HK-2 (cell line): ENCODE results near the gene CCDC73.
"Not testable (repeated sequence)": the region's sequence is repeated elsewhere in the genome, so short reads cannot be mapped to it uniquely, and the experiment has no call there.

Source experiments
- DNase-seq: peaks from one replicate; pipeline ENCODE4 v3.0.0-alpha.2; 2018; ENCODE audit not compliant: unreplicated experiment

The CCDC73 gene

DNA sequence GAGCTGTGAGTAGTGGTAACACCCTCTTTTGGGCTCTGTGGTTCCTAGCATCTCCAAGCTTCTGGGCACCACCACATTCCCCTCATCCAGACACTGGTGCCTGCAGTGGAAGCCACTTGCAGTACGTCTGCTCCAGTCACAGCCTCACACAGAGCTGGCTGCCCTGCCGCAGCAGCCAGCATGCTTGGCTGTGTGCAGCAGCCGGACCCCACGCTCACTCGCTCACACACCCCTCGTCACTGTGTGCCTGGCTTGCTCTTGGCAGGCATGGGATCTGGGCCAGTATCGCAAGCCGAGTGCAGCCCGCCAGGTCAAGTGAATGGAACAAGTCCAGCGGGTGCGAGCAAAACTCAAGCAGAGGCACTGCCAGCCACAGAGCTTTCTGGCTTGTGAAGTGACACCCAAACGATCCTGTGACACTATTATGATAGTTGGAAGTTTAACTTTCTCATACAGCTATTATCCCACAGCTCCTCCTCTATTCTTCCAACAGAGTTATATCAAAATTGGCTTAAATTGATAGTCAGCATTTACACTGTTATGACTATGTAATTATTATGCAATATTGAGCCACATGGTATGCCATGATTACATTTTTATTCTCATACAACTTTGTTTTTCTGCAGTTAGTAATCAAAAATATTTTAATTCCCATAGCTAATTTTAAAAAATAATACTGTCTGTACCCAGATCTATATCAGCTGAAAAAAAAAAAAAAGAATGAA is 89.0 kb downstream of the CCDC73 start:
- no peak for DNase-seq

DNA sequence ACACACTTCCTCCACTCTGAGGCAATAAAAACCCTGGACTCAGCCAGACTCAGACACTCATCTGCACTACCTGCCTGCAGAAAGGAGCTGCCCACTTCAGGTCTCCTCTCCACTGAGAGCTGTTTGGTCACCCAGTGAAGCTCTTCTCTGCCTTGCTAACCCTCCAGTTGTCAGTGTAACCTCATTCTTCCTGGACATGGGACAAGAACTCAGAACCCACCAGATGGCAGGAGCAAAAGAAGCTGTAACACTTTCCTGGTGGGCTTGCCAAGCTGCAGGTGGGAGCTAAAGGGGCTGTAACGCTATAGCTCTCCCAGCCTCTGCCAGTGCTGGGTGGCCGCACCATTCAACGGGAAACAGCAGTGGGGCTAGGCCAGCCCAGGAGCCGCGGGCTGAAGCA is 89.7 kb downstream of the CCDC73 start:
- no peak for DNase-seq

DNA sequence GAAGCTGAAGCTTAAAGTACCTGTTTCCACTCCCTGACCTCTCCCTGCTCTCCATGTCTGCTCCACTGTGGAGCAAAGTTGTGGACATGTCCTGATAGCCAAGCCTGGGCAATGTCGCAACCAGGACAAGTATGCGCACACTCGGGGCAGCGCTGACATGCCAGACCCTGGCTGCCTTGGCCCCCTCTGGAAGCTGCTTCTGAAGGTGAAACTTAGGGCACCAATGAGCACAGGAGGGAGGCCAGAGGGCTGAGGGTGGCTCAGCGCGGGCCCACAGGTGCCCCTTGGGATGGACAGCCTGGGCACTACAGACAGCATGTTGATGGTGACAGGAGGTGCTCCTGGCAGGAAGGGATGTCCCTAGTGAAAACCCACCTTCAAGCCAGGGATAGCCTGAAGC is 90.2 kb downstream of the CCDC73 start:
- no peak for DNase-seq

DNA sequence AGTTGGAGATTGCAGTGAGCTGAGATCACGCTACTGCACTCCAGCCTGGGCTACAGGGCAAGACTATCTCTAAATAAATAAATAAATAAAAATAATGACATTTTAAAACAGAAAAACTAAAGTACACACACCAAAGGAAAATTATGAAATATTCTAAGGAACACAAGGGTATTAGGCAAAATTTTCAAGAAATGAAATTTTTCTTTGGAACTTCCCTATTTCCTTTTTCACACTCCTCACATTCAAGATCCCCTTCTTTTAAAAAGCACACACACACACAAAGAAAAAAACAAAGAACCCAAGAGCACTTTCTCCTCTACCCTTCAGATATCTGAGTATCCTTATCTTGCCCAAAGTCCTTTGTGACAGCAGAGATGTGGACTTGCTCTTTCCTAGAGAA is 92.8 kb downstream of the CCDC73 start:
- no peak for DNase-seq

DNA sequence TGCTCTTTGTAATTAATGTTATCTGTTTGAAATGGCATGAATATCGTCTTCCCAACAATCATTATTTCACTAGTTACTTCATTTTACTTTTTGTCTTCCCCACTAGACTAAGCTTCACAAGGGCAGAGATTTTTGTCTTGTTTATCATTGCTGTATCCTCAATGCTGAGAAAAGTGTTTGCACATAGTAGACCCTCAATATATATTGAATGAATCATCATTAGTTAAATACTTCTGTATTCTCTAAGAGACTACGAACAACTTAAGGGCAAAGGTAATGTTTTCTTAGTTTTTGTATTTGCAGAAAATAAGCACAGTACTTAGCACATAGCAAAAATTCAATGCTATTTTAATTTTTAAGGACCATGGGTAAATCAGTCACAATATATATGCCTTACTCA is 95.9 kb downstream of the CCDC73 start:
- DNase-seq: no peak

DNA sequence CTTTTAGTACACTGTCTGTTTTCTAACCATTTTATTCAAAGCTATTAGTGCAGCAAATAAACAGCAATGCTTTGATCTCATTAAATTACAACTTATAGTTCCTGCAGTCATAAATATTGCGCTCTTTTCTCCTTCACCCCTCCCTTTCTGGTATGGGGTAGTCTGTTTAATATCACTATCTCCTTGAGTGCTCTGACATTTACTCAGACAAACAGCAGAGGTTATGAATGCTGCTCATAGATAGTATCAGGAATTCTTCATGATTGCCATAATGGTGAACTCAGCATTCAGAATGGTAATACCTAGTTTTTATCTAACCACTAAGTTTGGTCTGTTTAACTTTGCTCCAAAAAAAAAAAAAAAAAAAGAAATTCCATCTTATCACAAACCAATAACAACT is 123.4 kb downstream of the CCDC73 start:
- DNase-seq: no peak

DNA sequence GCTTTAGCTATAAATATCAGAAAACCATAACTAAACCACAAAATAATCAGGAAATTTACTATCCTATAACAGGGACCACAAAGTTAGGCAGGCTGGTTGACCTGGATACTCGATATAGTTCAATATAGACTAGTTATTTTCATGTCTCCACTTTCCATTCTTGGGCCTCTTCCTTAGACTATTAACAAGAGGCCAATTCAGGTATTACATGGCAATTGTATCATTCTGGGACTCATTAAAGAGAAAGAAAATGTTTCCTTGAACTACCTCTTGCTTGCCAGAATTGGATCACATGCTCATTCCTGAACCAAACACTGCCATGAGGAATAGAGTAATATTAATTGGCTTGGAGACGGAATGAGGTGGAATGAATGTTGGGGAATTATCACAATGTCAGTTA is 134.8 kb downstream of the CCDC73 start:
- no peak for DNase-seq

DNA sequence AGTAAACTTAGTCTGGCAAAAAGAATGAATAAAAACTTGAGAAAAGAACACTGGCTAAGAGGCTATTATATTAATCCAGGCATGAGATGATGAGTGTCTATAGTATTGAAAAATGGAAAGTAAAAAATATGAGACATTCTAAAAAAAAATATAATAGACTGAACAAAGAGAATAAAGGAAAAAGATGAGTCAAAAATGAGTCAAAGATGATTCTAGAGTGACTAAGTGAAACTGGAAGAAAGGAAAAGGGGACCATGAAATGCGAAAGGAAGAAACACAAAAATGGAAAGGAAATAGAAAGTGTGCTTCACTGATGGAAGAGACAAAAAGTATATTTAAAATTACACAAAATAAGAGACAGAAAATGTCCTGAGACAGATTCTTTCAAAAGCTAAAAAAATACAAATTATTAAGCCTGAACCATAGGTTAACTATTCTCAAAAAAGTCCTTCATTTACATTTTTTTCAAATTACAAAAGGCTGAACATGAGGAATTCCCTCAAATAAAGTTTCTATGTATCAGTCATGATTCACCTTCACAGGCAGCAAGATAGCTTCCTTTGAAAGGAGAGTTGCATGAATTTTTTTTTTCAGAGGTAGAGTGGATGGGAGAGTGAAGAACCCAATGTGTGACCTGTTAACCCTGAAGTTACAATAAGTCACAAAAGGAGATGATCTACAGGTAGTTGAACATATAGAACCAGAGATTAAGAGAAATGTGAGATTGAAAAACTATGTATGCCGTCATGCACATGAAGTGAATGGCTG is 135.6 kb downstream of the CCDC73 start:
- DNase-seq: no peak

DNA sequence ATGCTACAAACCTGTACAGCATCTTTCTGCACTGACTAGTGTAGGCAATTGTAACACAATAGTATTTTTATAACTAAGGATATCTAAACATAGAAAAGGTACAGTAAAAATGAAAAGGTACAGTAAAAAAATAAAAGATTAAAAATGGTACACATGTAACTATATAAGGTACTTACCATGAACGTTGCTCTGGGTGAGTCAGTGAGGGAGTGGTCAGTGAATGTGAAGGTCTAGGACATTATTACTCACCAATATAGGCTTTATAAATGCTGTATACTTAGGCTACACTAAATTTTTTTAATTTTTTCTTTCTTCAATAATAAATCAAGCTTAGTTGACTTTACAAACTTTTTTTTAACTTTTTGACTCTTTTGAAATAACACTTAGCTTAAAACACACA is 150.9 kb downstream of the CCDC73 start:
- no peak for DNase-seq

DNA sequence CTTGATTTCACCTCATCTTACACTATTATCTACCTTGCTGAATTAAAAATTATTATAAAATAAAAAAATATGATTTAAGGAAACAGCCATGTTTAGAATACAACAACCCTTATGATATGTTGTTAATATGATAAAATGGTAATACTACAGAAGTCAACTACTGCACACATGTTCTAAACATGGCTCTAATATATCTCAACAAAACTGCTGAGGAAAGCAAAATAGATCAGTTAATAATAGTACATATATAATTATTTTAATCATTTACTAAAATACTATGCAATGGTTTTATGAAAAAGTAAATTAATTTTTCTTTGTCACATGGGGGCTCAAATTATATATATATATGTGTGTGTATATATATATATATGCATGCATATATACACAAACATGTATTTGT is 153.1 kb downstream of the CCDC73 start:
- DNase-seq: no peak

DNA sequence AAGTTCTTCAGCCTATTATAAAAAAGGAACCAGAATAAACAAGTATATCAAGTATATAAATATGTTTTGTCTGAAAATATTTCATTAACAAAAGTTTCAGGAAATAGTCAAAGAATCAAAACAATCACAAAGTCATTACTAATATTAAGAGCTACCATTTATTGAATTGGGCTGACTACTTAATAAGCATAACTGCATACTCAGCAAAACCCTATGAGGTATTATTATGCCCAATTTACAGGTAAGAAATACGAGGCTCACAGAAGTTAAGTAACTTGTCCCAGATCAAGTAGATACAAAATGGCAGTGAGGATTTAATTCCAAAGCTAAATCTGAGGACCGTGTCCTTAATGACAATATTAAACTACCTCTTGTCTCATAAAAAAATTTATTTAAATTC is 158.6 kb downstream of the CCDC73 start:
- DNase-seq: no peak

DNA sequence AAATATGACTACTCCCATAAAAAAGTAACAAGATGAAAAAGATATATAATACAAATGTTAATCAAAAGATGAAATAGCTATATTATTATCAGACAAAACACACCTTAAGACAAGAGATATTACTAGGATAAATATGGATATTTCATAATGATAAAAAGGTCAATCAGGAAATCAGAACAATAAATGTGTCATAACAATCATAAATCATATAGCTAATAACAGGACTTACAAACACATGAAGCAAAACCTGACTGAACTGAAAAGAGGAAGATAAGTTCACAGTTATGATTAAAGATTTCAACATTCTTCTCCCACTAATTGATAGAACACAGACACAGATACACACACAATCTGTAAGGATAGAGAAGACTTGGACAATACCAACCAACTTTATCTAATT is 163.6 kb downstream of the CCDC73 start:
- DNase-seq: no peak

DNA sequence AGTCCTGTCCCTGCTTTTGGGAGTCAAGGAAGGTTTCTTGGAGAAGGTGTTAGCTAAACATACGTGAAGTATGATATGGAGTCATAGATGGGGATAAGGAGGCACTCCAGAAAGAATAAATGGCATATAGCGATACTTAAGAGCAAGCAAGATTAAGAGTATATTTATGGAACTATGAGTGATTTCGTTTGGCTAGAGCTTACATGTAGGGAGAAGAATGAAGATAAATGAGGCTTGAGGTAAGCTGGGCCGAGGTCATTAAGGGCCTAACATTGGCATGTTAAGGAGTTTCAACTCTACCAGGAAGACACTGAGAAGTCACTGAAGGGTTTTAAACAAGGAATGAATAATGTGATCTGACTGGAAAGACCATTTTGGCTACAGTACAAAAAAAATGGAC is 177.6 kb downstream of the CCDC73 start:
- DNase-seq: no peak

DNA sequence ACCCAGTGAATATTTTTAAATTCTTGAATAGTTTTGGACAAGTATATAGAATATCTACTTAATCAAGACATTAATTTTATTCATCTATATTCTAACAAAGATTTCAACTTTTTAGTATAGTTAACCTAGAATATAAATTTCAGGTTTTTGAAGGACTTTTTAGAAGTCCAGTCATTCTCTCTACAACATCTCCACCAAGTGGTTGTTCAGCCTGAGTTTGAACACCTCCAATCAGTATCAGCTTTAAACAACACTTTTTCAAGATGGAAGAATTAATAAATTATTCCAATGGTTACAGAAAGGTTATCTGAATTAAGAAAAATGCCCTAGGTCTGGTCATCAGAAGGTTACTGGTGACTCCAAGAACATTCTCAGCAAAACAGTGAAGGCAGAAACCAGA is 179.0 kb downstream of the CCDC73 start:
- DNase-seq: no peak

DNA sequence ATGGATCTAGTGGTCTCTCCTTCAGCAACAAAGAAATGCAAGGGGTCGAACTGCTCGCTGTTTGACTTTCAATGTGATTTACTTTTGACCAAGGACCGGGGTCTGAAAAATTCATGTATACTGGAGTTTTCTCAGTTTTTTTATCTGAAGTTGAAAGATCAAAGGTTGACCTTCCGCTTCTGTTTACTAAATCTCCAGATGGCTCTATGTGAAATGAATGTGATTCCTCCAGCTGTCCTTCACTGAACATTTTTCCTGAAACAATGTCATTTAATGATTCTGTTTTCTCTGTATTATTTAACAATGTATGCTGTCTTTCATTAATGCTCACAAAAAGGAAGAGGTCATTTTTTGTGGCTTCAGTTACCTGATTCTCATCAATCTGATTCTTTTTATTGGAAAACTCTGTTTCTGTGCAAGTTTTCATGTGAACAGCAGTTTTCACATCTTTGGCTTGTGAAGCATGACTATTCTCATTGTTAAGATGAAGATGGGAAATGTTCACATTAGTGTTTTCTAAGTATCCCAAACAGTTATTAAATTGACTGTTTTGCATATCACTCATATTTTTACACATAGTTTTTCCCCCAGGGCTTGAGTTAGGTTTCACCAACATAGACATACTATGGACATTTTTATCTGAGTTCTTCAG is 180.8 kb downstream of the CCDC73 start:
- no peak for DNase-seq

DNA sequence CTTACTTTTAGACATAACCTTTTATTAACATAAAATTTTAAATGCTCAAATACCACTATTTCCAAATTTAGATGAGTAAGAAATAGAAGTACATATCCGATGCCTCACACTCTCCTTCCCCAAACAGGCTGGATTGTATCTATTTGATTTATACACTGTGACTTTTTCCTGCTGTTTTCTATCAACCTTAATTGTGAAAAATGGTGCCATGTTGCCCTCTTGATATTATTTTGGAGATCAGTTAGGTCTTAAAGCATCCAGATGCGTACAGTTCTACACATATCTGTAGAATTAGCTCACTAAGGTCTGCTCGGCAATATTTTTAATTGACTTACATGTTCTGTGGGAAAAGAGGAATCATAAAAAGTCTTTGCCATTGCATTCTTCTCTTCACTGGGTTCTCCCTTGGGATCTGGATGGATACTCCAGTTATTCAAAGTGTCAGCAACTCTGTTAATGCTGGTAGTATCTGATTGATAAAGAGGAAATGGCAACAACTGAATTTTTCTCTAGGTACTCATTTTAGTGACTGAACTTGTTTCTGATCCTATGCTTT is 183.6 kb downstream of the CCDC73 start:
- DNase-seq: no peak

DNA sequence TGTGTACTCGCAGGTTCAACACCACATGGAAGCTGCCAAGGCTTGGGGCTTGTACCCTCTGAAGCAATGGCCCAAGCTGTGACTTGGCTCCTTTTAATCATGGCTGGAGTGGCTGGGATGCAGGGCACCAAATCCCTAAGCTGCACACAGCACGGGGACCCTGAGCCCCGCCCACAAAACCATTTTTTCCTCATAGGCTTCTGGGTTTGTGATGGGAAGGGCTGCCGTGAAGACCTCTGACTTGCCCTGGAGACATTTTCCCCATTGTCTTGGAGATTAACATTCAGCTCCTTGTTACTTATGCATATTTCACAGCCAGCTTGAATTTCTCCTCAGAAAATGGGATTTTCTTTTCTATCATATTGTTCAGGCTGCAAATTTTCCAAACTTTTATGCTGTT is 185.6 kb downstream of the CCDC73 start:
- not testable (repeated sequence) for DNase-seq

DNA sequence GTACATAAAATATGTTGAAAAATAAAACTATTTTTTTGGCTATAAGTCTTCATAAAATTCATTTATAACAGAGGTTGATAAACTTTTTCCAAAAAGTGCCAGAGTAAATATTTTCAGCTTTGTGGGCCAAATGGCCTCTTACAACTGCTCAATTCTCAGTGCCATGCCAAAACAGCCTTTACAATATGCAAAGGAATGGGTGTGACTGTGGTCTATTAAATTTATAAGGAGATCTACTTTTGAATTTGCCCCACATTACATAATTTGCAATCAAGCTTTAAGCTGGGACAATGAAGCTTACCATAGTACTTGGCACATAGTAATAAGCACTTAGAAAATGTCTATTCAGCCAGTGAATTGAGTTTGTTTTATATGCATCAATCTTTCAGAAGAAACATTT is 188.2 kb downstream of the CCDC73 start:
- no peak for DNase-seq

DNA sequence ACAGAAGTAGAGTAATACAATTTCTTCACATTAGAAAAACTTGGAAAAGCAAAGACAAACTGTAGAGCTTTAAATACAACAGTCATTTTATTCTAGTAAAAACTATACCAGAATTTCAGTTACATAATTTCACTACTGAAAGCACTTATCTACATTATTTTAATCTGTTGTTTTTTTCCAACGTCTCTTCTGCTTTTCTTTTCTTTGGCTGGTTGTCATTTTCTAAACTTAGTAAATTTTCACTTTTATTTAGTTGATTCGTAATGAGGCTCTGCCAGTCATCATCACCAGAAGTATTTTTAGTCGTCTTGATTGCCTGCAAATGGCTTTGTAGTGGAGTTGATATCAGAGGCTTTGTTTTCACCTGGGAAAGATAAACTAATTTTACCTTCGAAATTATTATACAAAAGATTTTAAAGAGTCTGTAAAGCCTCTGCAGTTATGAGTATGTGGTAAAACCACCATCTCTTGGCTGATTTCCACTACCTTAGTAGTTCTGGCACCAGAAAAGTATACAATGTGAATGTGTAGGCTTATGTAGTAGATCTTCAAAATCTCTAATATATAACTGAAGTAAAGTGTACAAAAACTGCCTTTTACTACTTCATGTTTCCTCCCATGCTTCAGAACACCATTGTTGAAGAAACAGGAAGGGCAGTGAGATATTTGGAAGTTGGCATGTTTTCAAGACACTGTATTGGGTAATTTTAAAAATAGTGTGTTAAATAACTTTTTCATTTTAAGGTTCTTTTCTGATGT is 191.6 kb downstream of the CCDC73 start:
- no peak for DNase-seq

DNA sequence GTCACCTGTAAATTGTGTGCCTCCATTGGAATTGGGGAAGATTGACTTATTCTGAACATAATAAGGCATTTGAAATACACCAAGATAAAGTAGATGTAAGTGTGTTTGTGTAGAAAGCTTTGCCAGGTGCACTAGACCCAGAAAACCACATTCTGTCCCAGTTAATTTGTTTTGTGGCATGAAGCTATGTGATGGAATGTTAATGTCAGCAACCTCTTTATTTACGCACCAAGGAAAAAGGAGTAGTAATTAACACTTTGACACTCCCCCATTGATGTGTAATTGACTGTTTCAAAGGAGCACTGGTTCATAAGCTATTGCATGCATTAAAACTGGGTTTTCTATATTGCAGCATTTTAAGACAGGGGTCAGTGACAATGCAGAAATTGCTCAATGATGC is 196.5 kb downstream of the CCDC73 start:
- no peak for DNase-seq

DNA sequence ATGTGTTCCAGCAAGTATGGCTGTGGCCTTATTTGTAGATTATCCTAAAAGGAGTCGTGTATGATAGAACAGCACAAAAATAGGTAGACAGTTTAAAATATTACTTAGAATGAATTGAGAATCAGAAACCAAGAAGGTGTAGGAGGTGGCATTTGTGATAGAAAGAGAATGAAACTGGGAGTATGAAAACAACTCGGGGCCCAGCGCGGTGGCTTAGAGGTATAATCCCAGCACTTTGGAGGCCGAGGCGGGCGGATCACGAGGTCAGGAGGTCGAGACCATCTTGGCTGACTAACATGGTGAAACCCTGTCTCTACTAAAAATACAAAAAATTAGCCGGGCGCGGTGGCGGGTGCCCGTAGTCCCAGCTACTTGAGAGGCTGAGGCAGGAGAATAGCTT is 198.3 kb downstream of the CCDC73 start:
- DNase-seq: not testable (repeated sequence)

DNA sequence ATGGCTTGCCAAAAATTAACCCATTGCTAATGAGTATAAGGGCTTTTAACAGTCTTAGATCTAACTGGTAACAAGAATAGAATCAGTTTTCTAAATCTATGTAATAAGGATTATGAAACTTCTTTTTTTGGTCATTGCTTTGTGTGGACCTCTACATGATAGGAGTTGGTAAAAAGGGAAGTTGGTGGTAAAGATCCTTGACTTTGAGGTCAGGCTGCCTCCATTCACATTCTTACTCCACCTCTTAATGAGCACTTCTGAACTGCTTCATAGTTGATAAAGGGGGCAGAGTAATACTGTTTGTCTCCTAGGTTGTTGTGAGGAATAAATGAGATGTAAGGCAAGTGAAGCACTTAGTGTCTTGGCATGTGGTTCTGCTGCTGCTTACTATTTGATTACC is 200.2 kb downstream of the CCDC73 start:
- DNase-seq: no peak
